NCI-H345 treated with DMSO at 0.1 percent for 48 hours (cell line): ENCODE data around the gene PNLIPRP3.

Experiments
- DNase-seq: peaks from one replicate; lab custom pipeline; 2025; ENCODE audit not compliant: unreplicated experiment; lab: John Stamatoyannopoulos, UW

The PNLIPRP3 gene

GRCh38 chr10:116450861-116451260 lies 23.2 kb downstream of the PNLIPRP3 start:
- no peak for DNase-seq

DNA sequence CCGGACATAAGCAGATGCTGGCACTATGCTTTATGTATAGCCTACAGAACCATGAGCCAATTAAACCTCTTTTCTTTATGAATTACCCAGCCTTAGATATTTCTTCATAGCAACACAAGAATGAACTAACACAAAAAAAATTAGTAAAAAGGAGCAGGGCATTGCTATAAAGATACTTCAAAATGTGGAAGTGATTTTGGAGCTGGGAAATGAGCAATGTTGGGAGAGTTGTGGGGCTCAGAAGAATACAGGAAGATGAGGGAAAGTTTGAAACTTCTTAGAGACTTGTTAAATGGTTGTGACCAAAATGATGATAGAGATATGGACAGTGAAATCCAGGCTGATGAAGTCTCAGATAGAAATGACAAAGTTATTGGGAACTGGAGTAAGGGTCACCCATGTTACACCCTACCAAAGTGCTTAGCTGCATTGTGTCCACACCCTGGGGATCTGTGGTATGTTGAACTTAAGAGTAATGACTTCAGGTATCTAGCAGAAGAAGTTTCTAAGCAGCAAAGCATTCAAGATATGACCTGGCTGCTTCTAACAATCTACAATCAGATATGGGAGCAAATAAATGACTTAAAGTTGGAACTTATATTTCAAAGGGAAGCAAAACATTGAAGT lies 24.2 kb downstream of the PNLIPRP3 start:
- no peak for DNase-seq

DNA sequence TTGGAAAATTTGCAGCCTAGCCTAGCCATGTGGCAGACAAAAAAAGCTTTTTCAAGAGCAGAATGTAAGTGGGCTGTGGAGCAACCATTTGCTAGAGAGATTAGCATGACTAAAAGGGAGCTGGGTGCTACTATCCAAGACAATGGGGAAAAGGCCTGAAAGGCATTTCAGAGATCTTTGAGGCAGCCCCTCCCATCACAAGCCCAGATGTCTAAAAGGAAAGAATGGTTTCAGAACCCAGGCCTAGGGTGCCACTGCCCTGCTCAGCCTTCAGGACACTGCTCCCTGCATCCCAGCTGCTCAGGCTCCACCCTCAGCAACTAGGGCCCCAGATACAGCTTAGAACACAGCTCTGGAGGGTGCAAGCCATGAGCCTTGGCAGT lies 24.7 kb downstream of the PNLIPRP3 start:
- DNase-seq: no peak

DNA sequence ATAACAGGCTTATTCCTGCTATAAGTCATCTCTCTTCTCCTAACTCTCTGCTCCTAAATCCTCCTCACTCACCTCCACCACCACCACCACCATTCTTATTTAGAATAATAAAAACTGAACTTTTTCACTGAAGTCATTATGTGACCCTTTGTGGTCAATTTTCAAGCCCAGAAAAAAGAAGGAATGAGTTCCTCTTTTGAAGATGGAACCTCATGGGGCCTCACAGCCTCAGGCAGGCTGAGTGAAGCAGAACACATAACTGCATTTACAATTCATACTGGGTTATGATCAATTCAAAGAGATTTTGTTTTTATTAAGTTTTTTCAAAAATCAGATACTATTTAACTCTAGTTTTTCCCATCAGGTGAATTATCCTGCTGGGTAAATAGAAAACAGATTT lies 29.8 kb downstream of the PNLIPRP3 start:
- DNase-seq: no peak

DNA sequence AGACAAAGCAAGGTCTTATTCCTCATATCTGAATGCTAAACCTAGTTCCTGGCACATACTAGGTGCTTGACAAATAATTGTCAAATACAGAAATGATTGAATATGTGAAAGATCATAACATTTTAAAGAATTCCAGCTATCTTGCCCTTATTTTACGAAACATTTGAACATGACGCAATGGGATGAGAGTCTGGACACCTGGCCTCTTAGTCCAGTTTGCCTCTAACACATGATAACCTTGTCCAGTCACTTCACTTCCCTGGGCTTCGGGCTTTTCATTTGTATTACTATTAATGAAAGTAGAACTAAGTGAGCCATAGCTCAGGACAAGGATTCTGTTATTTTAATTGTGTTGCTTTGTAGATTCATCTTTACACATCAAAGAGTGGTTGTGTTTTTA lies 32.6 kb downstream of the PNLIPRP3 start:
- no peak for DNase-seq

GRCh38 chr10:116461680-116462079 lies 34.0 kb downstream of the PNLIPRP3 start:
- no peak for DNase-seq

GRCh38 chr10:116464257-116464656 lies 36.6 kb downstream of the PNLIPRP3 start:
- DNase-seq: no peak

GRCh38 chr10:116465546-116465945 lies 37.9 kb downstream of the PNLIPRP3 start:
- DNase-seq: no peak

- no peak for DNase-seq
Observed at GRCh38 chr10:116466715-116467422, 39.2 kb downstream of the PNLIPRP3 start.

DNA sequence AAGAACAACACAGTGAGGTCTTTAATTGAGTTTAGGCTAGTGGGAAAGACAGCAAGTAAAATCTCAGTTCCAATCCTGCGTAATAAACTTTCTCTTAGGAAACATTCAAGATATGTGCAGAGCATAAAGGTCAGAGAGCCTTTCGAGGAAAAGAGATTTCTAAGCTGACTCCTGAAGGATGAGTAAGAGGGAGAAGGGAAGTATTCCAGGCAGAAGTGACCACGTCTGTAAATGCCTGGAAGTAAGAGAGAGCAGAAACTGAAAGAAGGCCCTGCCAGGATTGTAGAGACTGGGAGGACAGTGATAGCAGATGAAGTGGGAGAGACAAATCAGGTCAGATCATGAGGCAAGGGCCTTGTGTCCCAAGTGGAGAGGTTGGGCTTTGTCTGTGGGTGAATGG lies 41.8 kb downstream of the PNLIPRP3 start:
- no peak for DNase-seq

DNA sequence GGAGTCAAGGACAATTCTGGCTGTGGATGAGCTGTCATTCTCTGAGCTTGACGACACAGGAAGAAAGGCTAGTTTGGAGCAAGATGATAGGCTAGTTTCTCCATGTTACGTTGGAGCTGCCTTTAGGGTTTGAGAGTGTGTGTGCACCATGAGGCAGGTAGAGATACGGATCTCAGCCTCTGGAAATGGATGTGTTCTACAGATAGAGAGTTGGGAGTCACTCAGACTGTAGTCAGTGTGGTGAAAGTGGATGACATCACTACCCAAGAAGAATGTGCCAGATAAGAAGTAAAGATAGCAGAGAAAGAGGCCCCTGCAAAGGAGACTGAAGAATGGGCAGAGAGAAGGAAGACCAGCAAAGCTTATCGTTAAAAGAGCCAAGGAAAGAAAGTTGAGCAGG lies 42.4 kb downstream of the PNLIPRP3 start:
- DNase-seq: no peak

- no peak for DNase-seq
Observed at GRCh38 chr10:116470768-116471415, 43.2 kb downstream of the PNLIPRP3 start.

GRCh38 chr10:116472891-116473290 lies 45.2 kb downstream of the PNLIPRP3 start:
- DNase-seq: no peak

- no peak for DNase-seq
Observed at GRCh38 chr10:116475866-116476265, 48.2 kb downstream of the PNLIPRP3 start.

GRCh38 chr10:116476461-116476860 lies 48.8 kb downstream of the PNLIPRP3 start:
- no peak for DNase-seq

DNA sequence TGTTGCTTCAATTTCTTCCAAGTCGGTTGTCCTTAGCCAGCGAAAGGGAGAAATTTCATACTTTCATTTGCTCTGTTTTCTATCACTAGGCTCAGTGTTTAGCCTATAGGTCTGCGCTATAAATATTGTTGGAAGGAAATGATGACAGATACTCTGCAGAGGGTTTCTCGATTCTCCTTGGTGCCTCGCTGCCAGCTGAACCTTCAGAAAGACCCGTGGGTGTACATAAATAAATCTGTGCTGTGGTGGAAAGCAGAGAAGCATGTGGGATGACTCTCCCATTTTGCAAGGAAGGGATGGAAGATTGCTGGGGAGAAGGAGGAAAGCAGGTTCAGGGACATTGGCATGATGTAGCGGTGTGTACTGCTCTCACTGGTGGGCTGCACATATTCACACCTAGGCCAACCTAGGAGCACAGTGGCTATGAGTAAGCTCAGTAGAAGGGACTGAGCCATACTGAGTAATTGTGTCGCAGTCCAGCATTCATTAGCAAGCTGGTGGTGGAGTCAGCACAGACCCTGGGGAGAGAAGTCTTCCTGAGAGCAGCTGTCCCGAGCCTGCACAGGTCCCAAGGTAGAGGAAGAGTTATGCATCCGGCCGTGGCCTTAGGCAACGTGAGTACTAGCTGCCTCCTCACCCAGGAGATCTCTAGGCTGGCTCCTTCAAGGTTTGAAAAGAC lies 50.5 kb downstream of the PNLIPRP3 start:
- no peak for DNase-seq

- DNase-seq: no peak
Observed at GRCh38 chr10:116486770-116487448, 59.3 kb downstream of the PNLIPRP3 start.

DNA sequence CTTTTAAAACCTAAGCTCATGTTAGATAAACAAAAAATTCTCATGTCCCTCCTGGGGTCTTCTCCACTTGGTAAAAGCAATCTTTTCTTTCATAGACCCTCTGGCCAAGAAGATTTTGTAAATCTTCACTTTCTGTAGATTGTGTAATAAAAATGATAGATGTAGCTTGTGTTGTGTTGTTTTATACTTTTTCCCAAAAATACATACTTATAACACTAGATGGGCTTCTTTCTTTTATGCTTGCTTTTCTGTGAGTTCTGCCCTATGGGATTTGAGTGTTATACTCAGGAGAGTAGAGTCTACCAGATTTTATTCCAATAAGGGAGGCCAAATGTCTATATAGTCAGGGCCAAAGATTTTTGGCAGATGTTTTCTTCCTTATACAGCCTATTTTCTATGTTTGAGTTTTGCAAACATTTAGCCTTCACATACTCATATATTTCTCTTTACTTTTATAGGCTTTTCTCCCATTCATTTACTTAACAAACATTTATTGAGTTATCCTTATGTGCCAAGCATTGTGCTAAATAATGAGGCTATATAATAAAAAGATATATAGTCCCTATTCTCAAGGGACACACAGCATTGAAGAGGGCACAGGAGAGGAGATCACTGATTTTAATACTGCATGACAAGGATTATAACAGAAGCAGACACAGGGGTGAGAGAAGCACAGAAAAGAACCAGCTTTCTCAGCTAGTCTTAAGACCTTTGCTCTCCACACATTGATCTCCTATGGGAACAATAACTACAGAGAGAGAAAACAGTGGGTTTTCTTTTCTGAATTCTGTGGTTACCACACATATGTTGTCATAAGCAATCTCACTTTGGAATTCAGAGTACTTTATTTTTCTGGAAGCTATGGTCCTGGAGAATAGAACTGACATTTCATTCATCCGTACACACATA lies 60.1 kb downstream of the PNLIPRP3 start:
- no peak for DNase-seq

- no peak for DNase-seq
Observed at GRCh38 chr10:116489460-116489859, 61.8 kb downstream of the PNLIPRP3 start.

- DNase-seq: no peak
Observed at GRCh38 chr10:116490028-116490662, 62.5 kb downstream of the PNLIPRP3 start.
